ENCODE measurements around the gene SETD2.

GRCh38 chr3:47145272-47145671 lies 18.6 kb downstream of the SETD2 start:
- TF ChIP-seq CTCF (IDR thresholded peaks at IDR 0.05; ENCODE audit: low read depth, low read length) = no peak
- TF ChIP-seq MAX (IDR thresholded peaks at IDR 0.05; ENCODE audit: low read depth, low read length) = no peak
- no peak for TF ChIP-seq POLR2A (IDR thresholded peaks at IDR 0.05; ENCODE audit: extremely low read depth, insufficient read length)
- no peak for TF ChIP-seq MYC (IDR thresholded peaks at IDR 0.05; ENCODE audit: low read depth, low read length)

Data from NB4 (cell line).